CD4-positive, alpha-beta T cell treated with Interleukin-4 for 4 hours (primary cell): Measurements from ENCODE around the gene PLD2.
"Not testable (repeated sequence)": the region's sequence is repeated elsewhere in the genome, so short reads cannot be mapped to it uniquely, and the experiment has no call there.

Experiments
- DNase-seq: peaks from one replicate; pipeline ENCODE4 v3.0.0-alpha.2; 2020

PLD2 gene

DNA sequence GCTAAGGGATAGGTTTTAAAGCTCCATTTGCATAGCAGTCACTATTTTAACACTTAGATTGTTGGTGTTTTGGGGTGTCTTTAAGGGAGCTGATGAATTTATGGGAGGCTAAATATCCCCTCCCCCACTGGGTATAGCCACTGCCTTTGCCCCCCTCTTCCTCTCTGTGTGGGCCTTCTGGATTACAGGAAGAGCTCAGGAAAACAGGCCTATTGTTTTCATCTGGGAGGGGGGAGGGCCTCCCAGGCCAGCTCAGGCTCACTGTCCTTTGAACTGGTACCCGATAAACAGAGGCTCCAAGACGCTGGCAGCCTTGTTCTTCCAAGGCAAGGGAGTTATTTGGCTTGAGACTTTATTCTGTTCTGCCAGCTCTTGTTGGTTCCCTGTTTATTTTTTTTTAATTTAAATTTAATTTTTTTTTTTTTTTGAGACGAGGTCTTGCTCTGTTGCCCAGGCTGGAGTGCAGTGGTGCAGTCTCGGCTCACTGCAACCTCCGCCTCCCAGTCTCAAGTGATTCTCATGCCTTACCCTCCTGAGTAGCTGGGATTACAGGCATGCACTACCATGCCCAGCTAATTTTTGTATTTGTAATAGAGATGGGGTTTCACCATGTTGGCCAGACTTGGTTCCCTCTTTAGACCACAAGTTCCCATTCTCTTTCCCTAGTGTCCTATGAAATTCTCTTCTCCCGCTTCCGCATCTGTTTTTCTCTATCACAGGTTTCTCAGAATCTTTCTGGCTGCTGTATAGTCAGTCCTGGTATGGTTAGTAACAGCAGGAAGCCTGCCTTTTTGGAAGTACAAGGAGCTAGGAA is 51.3 kb downstream of the PLD2 start:
- DNase-seq, result no peak

- DNase-seq, result no peak
These were observed 51.9 kb downstream of the PLD2 start for GRCh38 chr17:4858882-4859260.

DNA sequence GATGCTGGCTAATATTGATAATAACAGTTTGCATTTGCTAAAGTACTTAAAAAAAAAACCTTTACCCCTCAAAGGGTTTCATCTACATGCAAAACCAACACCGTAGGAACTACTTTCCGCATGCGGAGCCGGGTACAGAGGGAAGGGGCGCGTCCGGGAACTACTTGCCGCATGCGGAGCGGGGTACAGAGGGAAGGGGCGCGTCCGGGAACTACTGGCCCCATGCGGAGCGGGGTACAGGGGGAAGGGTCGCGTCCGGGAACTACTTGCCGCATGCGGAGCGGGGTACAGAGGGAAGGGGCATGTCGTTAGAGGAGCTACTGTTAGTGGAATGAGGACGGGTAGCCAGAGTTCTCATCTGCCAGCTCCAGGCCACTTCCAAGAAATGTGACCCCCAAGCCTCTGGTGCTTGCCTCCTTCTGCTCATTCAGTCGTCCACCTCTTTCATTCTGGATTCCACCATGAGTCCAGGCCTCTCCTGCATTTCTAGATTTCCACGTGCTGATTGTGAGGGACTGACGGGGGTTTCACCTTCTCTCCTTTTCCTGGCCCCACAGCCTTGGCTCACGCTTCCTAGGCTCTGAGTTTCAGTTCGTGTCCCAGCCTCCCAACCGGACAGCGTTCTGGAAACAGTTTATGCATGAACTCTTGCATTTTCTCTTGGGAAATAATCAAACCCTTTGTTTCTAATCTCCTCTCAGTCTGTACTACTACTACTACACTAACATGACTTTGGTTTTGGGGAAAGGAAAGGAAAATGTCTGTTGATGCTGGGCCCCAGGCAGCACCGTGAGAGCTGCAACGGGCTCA is 53.1 kb downstream of the PLD2 start:
- no peak for DNase-seq

GRCh38 chr17:4860651-4861050 is 53.7 kb downstream of the PLD2 start:
- DNase-seq, result no peak

DNA sequence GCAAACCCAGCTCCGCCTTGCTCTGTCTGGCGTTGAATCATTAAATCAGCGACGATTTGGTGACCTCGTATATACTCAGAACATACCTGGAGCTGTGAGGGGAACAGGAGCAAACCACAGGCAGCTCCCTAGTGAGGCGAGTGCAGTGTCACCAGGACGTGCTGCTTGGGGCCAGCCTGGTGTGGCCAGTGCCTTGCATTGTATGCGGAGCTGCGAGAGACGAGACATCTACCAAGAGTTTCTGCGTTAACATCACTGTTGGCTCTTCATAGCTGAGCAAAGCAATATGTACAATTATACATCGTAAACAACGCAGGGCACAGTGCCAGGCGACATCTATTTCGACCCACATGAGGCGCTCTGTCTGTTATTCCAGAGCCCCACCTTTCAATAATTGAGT is 54.1 kb downstream of the PLD2 start:
- DNase-seq, result no peak

DNA sequence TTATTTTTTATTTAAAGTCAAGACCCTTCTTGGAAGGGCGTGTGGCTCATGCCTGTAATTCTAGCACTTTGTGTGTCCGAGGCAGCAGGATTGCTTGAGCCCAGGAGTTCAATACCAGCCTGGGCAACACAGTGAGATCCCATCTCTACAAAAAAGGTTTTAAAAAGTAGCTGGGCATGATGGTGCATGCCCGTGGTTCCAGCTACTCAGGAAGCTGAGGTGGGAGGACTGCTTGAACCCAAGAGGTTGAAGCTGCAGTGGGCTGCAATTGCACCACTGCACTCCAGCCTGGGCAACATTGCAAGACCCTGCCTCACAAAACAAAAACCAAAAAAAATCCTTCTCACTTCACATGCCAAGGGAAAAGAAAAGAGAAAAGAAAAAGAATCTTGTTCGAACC is 55.8 kb downstream of the PLD2 start:
- DNase-seq, result no peak

DNA sequence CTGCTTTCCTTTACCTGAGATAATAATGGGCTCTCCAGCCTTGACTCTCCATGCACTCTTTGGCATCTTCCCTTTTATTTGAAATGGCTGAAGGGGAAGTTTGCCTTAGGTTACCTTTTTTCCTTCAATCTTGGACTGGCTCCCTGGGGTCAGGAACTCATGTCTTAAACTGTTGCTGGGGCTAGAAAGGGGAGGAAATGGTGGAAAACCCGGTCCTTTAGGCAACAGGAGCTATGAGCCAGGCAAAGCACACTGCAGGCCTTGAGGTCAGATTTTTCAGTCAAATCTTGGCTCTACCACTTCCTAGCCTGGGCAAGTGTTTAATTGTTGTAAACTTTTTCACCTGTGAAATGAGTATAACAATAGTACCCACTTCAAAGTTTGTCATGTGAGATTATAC is 56.4 kb downstream of the PLD2 start:
- DNase-seq, result no peak

DNA sequence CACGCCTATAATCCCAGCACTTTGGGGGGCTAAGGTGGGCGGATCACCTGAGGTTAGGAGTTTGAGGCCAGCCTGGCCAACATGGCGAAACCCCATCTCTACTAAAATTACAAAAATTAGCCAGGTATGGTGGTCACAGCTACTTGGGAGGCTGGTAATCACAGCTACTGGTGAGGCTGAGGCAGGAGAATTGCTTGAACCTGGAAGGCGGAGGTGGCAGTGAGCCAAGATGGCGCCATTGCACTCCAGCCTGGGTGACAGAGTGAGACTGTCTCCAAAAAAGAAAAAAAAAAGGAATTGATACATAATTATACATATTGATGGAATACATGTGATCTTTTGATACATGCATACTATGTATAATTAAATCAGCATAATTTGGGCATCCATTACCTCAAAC is 60.6 kb downstream of the PLD2 start:
- not testable (repeated sequence) for DNase-seq

DNA sequence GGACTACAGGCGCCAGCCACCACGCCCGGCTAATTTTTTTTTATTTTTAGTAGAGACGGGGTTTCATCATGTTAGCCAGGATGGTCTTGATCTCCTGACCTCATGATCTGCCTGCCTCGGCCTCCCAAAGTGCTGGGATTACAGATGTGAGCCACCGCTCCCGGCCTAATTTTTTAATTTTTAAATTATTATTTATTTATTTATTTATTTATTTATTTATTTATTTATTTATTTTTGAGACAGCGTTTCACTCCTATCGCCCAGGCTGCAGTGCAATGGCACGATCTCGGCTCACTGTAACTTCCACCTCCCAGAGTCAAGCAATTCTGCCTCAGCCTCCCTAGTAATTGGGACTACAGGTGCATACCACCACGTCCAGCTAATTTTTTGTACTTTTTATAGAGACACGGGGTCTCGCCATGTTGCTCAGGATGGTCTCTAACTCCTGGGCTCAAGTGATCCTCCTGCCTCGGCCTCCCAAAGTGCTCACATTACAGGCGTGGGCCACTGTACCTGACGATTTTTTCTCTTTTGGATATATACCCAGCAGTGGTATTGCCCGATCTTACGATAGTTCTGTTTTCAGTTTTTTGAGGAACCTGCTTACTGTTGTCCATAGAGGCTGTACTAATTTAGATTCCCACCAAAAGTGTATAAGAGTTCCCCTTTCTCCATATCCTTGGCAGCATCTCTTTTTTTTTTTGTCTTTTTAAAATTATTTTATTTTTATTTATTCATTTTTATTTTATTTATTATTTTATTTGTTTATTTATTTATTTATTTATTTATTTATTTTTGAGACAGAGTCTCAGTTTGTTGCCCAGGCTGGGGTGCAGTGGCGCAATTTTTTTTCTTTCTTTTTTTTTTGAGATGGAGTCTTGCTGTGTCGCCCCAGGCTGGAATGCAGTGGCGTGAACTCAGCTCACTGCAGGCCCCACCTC is 62.4 kb downstream of the PLD2 start:
- not testable (repeated sequence) for DNase-seq

DNA sequence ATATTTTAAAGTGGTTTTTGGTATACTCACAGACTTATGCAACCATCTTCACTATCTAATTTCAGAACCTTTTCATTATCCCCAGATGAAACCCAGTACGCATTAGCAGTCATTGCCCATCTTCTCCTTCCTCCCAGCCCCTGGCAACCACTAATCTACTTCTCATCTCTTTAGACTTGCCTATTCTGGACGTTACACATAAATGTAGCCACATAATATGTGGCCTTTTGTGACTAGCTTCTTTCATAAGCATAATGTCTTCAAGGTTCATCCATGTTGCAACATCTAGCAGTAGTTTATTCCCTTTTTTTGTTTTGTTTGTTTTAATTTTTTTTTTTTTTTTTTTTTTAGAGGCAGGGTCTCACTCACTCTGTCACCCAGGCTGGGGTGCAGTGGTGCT is 63.9 kb downstream of the PLD2 start:
- DNase-seq, result no peak

DNA sequence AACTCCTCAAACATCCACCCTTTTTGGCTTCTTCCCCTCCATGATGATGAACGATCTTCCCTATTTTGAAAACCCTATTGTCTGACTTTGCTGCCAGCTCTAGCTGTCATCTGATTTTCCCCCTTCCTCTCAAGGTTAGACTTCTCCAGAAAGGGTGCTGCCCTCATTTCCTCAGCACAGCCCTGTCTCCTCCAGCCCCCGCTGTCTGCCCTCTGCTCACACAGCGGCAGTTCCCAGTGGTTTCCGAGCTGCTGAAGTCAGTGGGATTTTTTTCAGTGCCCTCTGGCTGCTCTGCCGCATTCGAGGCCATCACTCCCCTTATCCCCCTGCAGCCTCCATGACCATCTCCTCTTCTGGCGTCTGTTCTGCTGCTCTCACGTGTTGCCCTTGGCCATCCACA is 65.8 kb downstream of the PLD2 start:
- DNase-seq, result no peak
